ENCODE measurements around the gene SFT2D3. TPM values are rescaled to one million over a fixed set of nuclear protein-coding genes. Genes with fewer than 3 reads are reported as not detected.

SFT2D3 gene, protein sequence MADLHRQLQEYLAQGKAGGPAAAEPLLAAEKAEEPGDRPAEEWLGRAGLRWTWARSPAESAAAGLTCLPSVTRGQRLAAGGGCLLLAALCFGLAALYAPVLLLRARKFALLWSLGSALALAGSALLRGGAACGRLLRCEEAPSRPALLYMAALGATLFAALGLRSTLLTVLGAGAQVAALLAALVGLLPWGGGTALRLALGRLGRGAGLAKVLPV
- total RNA-seq, result 5.1 to 7.2 TPM (median 7.1 TPM) in 3 replicates
- long read RNA-seq, transcript SFT2D3-201 (1 exons, 3,735 nt), result major isoform, 43 of 43 reads
- long read RNA-seq, partial matches to known transcripts, result 0 of 43 reads
- long read RNA-seq, other reads (novel, unspliced or antisense), result 0 of 43 reads

- Mint-ChIP-seq H3K27me3 (ENCODE audit: low read depth) (no peaks in the 10 kb centered on the region), H3K27ac (ENCODE audit: unreplicated experiment) (peak within 1 kb of the TSS; percentile 95), H3K9me3 (ENCODE audit: low read depth) (no peaks in the 10 kb centered on the region), H3K36me3 (ENCODE audit: low read depth) (peaks cover 8% of the 10 kb centered on the region), H3K4me3 (ENCODE audit: unreplicated experiment) (peak within 1 kb of the TSS; percentile 84), H3K4me1 (ENCODE audit: low read depth) (peaks cover 36% of the 10 kb centered on the region)
- TF ChIP-seq, protein P1, sequence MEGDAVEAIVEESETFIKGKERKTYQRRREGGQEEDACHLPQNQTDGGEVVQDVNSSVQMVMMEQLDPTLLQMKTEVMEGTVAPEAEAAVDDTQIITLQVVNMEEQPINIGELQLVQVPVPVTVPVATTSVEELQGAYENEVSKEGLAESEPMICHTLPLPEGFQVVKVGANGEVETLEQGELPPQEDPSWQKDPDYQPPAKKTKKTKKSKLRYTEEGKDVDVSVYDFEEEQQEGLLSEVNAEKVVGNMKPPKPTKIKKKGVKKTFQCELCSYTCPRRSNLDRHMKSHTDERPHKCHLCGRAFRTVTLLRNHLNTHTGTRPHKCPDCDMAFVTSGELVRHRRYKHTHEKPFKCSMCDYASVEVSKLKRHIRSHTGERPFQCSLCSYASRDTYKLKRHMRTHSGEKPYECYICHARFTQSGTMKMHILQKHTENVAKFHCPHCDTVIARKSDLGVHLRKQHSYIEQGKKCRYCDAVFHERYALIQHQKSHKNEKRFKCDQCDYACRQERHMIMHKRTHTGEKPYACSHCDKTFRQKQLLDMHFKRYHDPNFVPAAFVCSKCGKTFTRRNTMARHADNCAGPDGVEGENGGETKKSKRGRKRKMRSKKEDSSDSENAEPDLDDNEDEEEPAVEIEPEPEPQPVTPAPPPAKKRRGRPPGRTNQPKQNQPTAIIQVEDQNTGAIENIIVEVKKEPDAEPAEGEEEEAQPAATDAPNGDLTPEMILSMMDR (IDR thresholded peaks at IDR 0.05), result no peak
- DNase-seq (ENCODE audit: low spot score), result peak; percentile 96
Measured at GRCh38 chr2:127701193-127701650, at the start of gene SFT2D3. SFT2D3 (plus strand) TSS chr2:127701497; CDS start chr2:127701529, 32 bp downstream.

GRCh38 chr2:127651971-127652550, 49.2 kb upstream of the SFT2D3 start:
- no peak overlapping the region for H3K27ac Mint-ChIP-seq (ENCODE audit: unreplicated experiment)
- DNase-seq (ENCODE audit: low spot score), result no peak
- TF ChIP-seq, protein P1 (IDR thresholded peaks at IDR 0.05), result no peak
- no peak overlapping the region for H3K4me3 Mint-ChIP-seq (ENCODE audit: unreplicated experiment)
- peaks cover 18% of the 10 kb centered on the region for H3K36me3 Mint-ChIP-seq (ENCODE audit: low read depth)
- peaks cover 38% of the 10 kb centered on the region for H3K4me1 Mint-ChIP-seq (ENCODE audit: low read depth)
- H3K27me3 Mint-ChIP-seq (ENCODE audit: low read depth), result no peaks in the 10 kb centered on the region
- H3K9me3 Mint-ChIP-seq (ENCODE audit: low read depth), result no peaks in the 10 kb centered on the region

DNA sequence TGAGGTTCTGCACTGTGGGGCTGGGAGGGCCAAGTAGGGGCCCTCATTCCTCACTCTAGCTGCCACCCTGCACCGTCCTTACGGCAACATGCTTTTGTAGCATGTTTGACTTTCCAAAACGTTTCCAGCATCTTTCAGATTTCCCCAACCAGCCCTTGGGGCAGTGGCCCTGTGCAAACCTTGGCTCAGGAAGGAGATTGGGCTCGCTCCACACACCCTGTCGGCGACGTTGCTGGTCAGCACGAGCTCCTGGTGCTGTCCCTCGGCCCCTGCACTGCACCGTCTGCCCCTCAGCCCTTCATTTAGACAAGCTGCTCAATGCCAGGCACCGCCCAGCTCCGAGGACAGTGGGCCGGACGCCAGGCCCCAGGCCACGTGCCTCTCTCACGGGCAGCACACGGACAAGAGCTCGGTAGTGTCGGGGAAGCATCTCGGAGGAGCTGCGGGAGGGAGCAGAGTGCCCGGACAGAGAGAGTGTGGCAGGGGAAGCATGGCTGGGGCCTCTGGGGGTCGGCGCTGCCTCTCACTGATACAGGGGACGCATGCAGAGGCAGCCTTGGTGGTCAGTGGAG, 48.4 kb upstream of the SFT2D3 start:
- H3K27ac Mint-ChIP-seq (ENCODE audit: unreplicated experiment), result peak overlapping the region; percentile 22
- no peak overlapping the region for H3K4me3 Mint-ChIP-seq (ENCODE audit: unreplicated experiment)
- H3K9me3 Mint-ChIP-seq (ENCODE audit: low read depth), result no peaks in the 10 kb centered on the region
- no peaks in the 10 kb centered on the region for H3K27me3 Mint-ChIP-seq (ENCODE audit: low read depth)
- DNase-seq (ENCODE audit: low spot score), result no peak
- H3K4me1 Mint-ChIP-seq (ENCODE audit: low read depth), result peaks cover 30% of the 10 kb centered on the region
- TF ChIP-seq, protein P1 (IDR thresholded peaks at IDR 0.05), result no peak
- peaks cover 16% of the 10 kb centered on the region for H3K36me3 Mint-ChIP-seq (ENCODE audit: low read depth)

- H3K27ac Mint-ChIP-seq (ENCODE audit: unreplicated experiment), result peak overlapping the region; percentile 75
- TF ChIP-seq, protein P1 (IDR thresholded peaks at IDR 0.05), result no peak
- no peak for DNase-seq (ENCODE audit: low spot score)
- no peak overlapping the region for H3K4me3 Mint-ChIP-seq (ENCODE audit: unreplicated experiment)
- H3K9me3 Mint-ChIP-seq (ENCODE audit: low read depth), result no peaks in the 10 kb centered on the region
- H3K36me3 Mint-ChIP-seq (ENCODE audit: low read depth), result peaks cover 15% of the 10 kb centered on the region
- H3K4me1 Mint-ChIP-seq (ENCODE audit: low read depth), result peaks cover 25% of the 10 kb centered on the region
- H3K27me3 Mint-ChIP-seq (ENCODE audit: low read depth), result no peaks in the 10 kb centered on the region
Measured at GRCh38 chr2:127653421-127654083, 47.7 kb upstream of the SFT2D3 start.

Measured in chondrocyte (in vitro differentiated cells).